Sigmoid colon (tissue), 4 donors: ENCODE results near the gene IFT43.

ENCODE experiments used
- EP300 ChIP-seq, 4 donors: sonication (generic); formaldehyde crosslinking; IDR thresholded peaks; one replicate each; pipeline ENCODE4 v1.6.1; 2017; ENCODE audit warnings: antibody characterized with exemption in 4 of 4
- POLR2AphosphoS5 ChIP-seq, 4 donors: sonication (generic); formaldehyde crosslinking; IDR thresholded peaks; one replicate each; pipeline ENCODE4 v1.6.1; 2017; ENCODE audit warnings: antibody characterized with exemption in 4 of 4
- TF ChIP-seq, protein P1 (sequence below), 4 experiments: fragments of 450-650 bp in 3 of 4; fragments of 200-600 bp in 1 of 4; IDR thresholded peaks; one replicate each; pipeline ENCODE4 v1.5.1; 2016 to 2019; ENCODE audit warnings: antibody characterized with exemption in 4 of 4, mild to moderate bottlenecking in 3 of 4, moderate library complexity in 2 of 4

DNA sequence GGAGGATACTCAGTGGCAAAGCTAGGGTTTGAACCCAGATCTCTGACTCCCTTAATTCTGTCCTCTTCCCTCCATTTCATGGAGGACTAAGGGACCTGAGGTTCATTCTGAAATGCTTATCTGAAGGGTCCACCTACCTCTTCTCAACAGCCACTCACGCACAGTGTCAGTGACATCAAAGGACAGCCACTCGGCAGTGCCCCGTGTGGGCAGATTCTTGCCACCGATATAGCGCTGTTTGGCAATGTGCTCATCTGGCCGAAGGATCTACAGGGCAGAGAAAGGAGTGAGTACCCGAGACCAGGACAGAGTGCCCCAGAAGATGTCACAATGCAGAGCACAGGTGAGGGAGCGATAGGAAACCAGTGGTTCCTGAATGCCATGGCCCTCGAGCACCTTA is 14.6 kb upstream of the IFT43 start:
- TF ChIP-seq, protein P1, sequence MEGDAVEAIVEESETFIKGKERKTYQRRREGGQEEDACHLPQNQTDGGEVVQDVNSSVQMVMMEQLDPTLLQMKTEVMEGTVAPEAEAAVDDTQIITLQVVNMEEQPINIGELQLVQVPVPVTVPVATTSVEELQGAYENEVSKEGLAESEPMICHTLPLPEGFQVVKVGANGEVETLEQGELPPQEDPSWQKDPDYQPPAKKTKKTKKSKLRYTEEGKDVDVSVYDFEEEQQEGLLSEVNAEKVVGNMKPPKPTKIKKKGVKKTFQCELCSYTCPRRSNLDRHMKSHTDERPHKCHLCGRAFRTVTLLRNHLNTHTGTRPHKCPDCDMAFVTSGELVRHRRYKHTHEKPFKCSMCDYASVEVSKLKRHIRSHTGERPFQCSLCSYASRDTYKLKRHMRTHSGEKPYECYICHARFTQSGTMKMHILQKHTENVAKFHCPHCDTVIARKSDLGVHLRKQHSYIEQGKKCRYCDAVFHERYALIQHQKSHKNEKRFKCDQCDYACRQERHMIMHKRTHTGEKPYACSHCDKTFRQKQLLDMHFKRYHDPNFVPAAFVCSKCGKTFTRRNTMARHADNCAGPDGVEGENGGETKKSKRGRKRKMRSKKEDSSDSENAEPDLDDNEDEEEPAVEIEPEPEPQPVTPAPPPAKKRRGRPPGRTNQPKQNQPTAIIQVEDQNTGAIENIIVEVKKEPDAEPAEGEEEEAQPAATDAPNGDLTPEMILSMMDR (IDR thresholded peaks at IDR 0.05) = no peak
- TF ChIP-seq POLR2AphosphoS5 (IDR thresholded peaks at IDR 0.05) = no peak
- no peak for TF ChIP-seq EP300 (IDR thresholded peaks at IDR 0.05)
